ENCODE measurements around the gene COPA.
A peak's percentile ranks its signal among the peaks of the same experiment; 100 is the strongest.

COPA gene

GRCh38 chr1:160362168-160362957 is 19.3 kb upstream of the COPA start:
- DNase-seq, result no peak

GRCh38 chr1:160361814-160362167 is 18.7 kb upstream of the COPA start:
- DNase-seq, result no peak

DNA sequence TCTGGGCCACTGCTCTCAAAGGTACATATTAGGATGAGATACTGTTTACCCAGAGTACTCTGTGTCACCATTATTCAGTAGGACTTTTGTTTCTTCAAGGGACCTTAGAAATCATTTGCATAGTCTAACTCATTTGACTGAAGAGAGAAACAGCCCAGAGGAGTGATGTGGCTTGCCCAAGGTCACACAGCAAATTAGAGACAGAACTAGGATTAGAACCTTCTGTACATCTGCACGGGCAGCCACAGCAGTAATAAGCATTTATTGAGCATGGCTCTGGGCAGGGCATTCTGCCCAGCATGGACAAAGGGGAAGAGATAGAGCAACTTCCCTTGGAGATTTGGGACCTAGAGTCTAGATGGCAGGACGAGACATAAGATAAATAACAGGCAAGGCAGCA is 18.1 kb upstream of the COPA start:
- no peak for DNase-seq

DNA sequence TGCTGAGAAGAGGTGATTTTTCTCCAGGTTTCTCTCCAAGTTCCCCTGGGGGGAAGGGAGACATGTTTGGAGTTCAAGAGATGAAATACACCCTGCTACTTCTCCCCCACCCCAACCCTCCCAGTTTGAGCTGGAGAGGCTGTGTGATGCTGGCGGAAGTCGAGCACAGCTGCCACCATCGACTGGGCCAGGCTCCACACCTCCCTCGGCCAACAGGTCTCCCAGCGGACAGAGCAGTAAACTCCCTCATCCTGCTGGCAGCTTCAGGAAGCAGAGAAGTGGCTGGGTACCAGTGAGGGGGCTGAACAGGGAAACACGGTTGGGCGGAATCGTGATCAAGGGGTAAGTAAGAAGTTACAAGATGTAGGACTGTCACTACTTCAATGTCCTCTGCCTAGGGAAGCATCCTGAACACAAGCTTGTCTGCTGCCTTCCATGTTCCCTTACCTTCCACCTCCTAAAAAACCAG is 17.2 kb upstream of the COPA start:
- no peak for DNase-seq

GRCh38 chr1:160359559-160360226 is 16.6 kb upstream of the COPA start:
- DNase-seq, result no peak

- no peak for DNase-seq
Observed at GRCh38 chr1:160358073-160358472, 15.0 kb upstream of the COPA start.

- DNase-seq, result no peak
Observed at GRCh38 chr1:160357286-160358002, 14.4 kb upstream of the COPA start.

GRCh38 chr1:160354388-160354985 is 11.4 kb upstream of the COPA start:
- DNase-seq, result no peak

DNA sequence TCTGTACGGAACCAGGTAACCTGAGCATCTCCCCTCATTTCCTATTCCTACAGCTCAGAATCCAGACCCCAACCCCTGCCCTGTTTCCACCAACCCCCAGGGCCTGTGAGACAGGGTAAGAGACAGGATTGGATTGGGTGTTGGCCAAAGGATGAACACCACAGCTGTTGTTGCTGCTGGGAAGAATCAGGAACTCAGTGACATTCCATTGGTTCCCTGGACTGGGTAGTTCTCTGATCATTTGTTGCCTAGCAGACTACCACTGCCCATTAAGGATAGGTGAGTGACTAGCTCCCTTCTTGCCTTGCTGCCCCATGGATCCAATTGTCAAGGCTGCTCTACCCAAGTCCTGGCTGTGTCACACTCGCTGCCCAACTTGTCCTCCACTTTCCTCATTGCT is 10.2 kb upstream of the COPA start:
- DNase-seq, result no peak

DNA sequence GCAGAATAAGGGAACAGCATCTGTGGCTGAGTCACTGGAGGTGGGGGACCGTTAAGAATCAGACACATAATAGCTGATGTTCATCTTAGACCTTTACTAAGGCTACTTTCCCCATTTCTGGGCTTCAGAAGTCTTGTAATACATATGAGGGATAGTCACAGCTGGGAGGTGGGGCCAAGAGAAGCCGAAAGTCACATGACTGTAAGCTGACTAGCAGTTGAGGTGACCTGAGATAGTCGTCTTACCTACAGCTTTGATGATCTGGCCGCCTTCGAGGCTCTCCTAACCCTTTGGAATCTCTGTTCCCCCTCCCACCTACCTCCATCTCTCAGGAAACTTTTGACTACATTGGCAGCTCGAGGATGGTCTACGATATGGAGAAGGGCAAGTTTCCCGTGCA is 9.5 kb upstream of the COPA start:
- no peak for DNase-seq

GRCh38 chr1:160351629-160352028 is 8.6 kb upstream of the COPA start:
- no peak for DNase-seq

DNA sequence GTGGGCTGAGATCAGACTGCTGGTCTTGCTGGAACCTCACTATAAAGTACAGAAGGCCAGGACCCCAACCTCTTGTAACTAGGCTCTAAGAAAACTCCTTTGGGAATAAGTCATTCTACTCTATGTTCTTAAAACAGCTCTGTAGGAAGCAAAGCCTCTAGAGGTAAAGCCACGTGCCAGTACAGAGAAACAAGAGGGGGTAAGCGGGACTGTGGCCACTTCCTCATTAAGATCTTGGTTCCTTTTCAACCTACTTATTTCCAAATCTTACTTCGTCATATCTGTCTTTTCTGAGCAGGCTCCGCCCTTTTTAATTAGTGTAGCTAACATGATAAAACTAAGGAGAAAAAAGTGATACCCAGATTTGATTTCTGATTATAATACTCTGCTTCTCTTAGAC is 3.9 kb upstream of the COPA start:
- no peak for DNase-seq

- no peak for DNase-seq
Observed at GRCh38 chr1:160346463-160346862, 3.4 kb upstream of the COPA start.

DNA sequence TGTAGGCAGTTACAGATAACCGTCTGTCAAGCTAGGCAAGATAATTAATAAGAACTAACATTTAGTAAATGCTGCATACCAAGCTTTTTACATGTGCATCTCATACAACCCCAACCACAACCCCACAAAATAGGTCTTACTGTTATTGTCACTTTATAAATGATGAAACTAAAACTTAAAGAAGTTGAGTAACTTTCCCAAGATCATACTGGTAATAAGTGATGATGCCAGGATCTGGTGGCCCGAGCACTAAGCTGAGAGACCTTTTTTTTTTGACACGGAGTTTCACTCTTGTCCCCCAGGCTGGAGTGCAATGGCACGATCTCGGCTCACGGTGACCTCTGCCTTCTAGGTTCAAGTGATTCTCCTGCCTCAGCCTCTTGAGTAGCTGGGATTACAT is 1.9 kb upstream of the COPA start:
- DNase-seq, result no peak

DNA sequence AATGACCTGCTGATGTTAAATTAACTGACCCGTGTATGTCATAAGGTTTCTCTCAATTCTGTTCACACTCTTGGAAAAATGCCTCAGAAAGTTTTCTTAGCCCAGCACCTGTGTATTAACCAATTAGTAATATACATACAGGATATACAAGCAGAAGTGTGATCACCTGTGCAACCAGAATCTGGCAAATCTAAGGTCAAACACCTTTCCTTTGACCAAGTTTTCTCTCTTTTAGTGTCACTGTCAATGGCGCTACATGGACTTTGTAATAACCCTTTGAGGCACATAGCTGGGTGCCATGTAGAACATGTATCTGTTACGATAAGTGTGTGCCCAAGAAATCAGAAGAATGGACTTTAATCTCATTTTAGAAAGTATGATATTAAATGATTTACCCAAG is 1.2 kb upstream of the COPA start:
- no peak for DNase-seq

DNA sequence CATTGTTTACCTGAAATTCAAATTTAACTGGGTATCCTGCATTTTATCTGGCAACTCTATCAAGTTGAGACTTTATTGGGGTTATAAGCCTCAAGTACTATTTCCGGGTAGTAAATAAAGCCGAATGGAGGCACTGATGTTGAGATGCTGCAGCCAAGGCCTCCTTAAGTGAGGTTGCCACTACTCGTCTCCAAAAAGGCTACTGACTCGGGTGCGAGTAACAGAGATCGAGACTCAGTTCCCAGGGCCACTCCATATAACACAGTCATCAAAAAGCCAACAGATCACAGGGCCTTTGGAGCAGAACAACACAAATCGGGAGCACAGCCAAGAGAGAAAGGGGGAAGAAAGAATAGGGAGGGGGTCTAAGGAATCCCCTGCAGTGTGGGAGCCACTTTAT is 524 bp downstream of the COPA start:
- no peak for DNase-seq

GRCh38 chr1:160340866-160341265 is 2.2 kb downstream of the COPA start:
- DNase-seq, result no peak

GRCh38 chr1:160340146-160340545 is 2.9 kb downstream of the COPA start:
- no peak for DNase-seq

DNA sequence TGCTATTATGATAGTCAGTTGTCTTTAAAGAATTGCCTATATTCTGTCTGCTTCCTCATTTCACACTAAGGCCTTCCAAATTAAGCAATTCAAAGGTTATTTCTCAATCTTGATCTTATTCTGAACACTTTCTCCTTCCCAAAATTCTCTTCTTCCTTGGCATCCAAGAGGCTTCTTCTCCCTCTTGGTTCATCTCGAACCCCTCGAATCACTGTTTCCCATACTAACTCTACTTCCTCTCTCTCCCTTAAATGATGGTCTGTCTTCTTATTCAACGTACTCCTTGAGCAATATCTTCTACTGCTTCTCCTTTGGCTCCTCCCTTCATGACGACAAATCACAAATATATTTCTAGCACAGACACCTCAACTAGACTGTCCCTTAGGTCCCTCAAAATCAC is 4.5 kb downstream of the COPA start:
- no peak for DNase-seq

DNA sequence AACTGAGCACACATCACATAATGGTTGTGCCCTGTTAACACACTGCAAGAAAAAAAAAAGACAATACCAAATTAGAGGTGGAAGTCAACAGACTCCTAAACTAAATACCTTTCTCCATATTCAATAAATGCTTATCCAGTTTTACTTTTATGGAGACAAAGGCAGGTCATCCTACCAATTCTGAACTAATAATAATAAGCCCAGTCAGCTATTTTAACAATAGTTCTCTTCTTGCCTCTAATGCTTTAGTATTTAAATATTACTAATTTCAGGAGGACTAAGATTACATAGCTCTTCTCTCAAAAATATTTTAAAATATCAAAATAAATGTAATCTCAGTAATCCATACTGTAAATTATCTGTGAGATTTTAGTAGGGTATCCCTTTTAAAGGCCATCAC is 10.5 kb downstream of the COPA start:
- DNase-seq, result no peak

DNA sequence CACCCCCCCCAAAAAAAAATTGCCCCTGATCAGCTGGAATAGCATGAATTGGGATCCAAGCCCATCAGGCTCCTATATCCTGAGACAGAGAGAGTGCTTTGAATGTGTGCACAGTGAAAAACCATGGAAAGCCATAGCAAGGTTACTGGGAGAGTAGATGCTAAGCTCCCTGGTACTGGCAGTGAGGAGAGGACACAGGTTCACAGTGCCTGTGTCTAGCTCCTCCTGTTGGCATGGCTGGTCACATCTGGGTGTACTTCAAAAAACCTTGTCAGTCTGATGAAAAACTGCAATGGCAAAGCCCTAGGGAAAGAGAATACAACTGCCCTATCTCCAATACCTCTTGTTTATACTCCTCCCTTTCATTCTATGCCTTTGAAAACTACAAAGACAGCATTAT is 12.9 kb downstream of the COPA start:
- no peak for DNase-seq

DNA sequence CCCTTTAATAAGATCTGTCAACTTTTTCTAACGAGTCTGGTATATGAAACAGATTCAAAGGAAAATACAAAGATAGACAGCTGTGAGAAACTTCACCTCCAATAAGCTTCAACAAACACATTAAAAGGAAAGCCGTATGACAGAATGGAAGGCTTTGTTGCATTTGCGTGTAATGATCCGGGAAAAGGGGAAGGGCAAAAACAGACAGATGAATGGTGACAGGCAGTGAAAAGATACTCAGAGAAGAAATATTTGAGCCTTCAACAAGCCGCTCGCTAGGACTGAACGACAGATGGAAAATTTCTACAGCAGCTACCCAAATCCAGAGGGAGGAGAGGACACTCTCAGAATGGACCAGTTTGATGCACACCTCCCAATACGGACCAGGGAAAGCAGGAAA is 14.9 kb downstream of the COPA start:
- no peak for DNase-seq

- DNase-seq, result no peak
Observed at GRCh38 chr1:160326418-160326817, 16.6 kb downstream of the COPA start.

DNA sequence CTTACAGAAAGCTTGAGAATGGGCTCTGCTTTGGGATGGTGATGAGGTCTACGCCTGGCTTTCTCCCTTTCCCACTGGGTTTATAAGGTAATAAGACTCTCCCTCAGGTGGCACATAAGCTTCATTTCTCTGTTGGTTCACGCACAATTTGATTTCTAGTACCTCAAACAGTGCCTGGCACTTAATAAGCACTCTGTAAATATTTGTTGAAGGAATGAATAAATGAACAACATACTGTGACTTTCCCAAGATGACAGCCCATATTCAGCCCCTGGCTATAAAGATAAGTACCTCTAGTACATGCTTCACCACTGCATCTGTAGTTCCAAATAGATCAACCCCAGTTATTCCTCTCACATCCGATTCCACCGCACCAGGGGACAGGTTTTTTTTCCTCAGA is 17.8 kb downstream of the COPA start:
- peak; percentile 87 for DNase-seq

Measured in NCI-H2107 (cell line).